GM19238 (cell line): ENCODE results near the gene HEPACAM.
A peak's percentile ranks its signal among the peaks of the same experiment; 100 is the strongest.

Source experiments
- DNase-seq: peaks from one replicate; pipeline ENCODE4 v3.0.0; 2011; ENCODE audit warnings: low spot score; ENCODE audit not compliant: insufficient read length

HEPACAM gene

DNA sequence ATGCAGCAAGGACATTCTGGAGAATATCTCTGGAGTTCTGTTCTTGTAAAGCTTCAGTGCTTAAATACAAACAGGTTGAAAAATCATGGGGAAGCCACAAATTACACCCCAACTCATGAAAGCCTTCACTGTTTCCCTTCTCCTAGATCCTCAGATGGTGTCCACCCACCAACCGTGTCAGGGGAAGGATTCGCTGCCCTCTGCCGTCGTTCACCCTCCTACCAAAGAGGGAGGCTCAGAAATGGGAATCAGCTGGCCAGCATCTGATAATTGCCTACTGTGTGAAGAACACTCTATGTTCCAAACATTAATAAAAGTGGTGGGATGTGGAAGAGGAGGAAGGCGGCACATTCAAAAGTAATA, 7.4 kb upstream of the HEPACAM start:
- no peak for DNase-seq

DNA sequence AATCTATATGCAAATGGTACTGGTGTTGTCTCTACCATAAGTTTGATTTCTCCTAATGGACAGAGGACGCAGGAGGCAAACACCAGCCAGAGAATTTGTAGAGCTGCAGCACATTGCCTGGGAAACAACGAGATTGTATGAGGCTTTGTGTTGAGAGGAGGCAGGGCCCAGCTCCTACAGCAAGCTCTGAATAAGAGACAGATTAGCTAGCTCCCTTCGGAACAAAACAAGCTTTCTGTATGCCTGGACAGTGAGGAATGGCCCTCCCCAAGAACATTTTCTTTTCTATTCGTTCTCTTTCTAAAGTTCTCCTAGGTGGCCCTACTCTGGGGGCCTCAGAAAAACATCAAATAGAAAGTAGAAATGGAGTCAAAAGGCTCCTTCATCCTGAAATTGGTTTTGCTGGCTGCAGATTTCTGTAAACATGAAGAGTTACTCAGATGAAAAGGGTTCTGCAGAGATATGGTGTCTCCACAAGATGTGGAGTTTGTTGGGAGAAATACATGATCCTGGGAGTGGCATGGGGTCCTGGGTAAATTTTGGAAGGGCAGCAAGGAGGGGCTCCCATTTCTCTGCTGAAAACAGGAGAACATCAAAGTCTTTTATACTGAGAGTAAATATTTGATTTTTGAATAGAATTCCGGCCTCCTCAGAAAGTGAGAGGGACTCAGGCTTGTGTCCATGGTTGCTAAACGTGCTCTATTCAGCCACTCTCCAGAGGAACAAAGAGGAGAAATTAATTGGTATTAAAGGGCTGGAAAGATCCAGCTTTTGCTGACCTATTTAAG, 6.8 kb upstream of the HEPACAM start:
- no peak for DNase-seq

DNA sequence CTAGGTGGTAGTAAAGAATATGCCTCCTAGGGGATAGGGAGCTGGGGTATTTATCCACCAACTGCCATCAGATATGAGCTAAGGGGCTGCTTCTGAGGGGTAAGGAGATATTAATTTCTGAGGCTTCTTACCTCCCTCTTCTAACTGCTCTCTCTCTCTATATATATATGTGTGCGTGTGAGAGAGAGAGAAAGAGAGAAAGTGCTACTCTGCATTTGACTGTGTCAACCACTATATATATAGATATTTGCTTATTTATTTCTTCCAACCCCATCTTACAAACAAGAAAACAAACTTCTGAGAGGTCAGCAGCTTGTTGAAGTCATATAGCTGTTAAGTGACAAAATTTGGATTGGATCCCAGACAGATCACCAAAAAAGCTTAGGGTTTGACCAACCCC, 5.9 kb upstream of the HEPACAM start:
- DNase-seq, result no peak

DNA sequence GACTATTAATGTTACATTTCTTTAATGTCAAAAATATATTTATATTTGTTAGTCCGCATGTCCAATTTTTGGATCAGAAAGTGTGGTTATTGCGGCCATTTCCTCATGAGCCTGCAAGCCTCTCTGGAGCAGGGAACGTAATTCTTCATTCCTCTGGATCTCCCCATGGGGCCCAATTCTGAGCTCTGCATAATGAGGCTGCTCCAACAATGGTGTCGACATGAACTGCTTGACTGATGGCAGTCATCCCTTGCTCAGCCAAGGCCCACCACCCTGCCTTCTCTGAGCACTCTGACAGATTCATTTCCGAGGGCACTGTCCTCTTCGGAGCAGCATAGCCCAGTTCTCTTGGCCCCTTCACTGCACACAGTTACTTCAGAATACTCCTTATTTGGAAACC, 3.1 kb upstream of the HEPACAM start:
- no peak for DNase-seq

DNA sequence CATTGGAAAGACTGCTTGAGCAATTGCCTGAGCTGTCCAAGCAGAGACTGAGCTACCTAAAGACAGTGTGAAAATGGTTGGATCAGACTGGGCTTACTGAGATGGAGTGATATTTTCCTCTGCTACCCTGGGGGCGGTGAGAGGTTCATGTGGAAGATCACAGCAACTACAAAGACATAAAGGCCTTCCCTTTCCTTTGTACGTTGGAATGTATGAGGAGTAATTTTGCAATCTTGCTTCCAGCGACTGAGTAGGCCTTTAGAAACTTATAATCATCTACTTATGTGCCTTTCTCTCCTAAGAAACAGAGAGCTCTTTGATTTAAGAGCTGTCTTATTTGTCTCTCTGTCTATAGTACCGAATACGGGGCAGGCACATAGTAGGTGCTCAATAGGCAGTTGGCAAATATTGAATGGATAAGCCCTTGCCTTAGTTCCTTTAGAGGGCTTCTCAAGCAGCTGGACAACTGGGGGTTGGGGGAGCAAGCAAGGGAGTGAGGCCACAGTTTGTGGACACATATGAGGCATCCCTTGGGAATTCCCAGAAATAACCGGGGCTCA, 2.4 kb upstream of the HEPACAM start:
- no peak for DNase-seq

DNA sequence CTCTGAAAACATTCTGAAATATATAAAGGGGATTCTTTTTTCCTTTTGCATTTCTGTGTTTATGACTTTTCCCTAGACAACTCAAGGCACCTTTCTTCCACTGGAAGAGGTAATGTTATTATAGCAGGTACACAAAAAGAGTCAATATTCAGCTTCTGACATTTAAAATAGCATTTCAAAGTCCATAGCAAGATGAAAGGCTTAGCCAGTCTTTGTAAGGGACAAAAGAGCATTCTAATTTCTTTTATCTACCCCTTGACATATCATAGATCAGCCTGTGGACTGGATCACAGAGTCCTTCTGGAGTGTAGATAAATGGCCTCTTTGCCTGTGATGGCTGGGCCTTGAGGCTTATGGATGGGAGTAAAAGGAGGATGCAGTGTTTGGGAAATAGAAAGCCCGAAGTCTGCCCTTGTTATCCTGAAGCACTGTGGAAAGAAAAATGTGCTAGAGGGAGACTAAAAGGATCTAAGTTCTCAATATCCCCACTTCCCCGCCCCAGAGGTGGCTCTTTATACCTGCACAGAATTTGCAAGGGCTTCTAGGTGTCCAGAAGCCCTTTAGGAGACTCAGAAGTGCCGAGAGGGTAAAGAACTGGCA, 1.6 kb upstream of the HEPACAM start:
- DNase-seq, result no peak

DNA sequence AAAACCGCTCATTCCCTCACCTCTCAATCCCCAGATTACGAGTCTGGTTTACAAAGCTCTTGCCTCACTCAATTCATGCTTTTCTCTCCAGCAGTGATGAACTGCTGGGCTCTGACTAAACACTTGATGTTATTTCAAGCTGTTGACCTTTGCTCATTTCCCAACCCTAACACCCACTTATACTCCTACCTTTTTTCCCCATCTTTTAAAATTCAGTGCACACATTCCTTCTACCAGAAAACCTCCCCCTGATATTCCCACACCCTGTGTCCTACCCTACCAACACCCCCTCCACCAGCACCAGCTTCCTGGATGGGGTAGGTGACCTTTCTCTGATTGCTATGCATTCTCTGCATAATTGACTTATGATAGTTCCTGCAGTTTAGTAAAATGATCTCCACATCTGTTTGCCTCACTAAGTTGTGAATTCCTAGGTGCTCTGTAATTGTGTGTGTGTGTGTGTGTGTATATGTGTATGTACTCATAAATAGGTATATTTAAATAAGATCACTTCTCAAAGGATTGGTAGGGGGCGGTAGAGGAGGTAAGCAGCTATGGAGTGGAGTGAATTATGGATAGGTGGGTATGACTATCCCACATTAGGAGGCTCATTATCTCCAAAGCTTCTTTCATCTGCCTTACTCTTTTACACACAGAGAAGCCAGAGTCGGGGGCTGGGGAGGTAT, 842 bp downstream of the HEPACAM start:
- no peak for DNase-seq

DNA sequence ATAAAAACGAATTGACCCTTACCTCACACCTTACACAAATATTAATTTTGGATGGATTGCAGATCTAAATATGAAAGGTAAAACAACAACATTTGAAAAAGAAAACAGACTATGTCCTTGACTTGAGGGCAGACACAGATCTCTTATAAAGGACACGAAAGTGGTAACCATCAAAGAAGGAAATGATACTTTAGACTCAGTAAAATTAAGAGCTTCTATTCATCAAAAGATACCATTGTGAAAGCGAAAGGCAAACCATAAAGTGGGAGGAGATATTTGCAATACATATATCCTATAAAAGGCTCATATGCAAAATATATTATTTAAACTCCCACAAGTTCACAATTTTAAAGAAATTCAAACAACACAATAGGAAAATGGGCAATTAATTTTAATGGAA, 5.0 kb downstream of the HEPACAM start:
- no peak for DNase-seq

DNA sequence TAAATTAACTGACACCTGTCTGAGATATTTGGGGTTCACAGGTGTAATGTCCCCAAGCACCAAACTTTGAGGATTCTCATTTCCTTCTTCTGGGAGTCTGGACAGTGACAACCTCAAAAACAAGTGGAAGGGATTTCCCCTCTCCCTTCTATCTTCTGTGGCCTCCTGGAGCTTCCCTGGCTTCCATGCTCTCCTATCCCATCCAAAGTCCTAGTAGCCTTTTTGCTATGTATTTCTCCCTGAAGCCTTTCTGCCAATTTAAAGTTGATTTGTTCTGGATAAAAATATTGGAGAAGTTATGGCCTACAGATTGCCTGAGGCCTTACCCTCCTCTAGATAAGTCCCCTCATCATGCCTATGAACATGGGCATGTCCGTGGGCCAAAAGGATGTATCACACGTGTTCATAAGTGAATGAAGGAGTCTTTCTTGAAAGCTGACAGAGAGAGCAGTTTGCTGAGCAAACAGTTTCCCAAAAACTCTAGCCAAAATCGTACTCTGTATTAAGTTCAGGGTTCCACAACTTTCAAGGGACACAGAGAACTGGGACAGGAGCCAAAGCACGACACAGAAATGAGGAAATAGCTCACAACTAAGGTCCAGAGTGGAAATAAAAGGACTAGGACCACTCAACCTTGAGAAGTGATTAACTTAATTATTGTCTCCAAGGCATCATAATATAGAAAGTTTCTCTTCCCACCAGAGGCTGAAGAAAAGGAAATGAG, 6.7 kb downstream of the HEPACAM start:
- DNase-seq, result no peak

DNA sequence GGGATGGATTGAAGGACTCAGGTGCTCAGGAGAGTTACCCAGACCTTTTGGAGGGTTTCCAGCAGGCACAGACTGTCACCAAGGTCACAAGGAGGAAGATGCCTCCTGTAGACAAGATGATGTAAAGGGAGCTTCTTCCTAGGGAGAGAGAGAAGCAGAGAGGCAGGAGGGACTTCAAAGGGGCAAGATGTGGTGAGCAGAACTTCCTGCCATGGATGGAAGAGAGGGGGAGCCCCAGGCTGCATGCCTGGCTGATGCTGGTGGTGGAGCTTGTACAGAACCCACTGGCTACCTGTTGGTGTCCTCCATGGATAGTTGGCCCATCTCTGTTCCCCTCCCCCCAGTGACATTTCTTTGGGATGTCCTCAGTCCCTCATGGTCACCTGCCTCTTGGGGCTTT, 12.6 kb downstream of the HEPACAM start:
- DNase-seq, result no peak

DNA sequence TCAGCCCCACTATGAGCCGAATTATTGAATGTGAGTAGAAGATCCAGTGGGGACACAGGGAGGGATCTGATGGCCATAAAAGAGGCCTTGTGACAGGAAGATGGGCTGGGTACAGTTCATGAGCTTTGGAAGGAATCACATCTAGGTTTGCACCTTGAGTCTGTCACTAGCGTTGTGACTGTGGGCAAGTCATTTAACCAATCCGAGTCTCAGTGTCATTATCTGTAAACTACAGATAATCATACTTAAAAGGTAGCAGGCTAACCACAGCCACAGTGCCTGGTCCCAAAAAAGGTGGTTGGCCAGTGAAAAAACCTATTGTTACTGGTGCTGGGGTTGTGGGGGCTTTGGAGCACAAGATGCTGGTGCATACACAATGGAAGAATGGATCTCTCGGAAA, 13.0 kb downstream of the HEPACAM start:
- DNase-seq, result no peak

DNA sequence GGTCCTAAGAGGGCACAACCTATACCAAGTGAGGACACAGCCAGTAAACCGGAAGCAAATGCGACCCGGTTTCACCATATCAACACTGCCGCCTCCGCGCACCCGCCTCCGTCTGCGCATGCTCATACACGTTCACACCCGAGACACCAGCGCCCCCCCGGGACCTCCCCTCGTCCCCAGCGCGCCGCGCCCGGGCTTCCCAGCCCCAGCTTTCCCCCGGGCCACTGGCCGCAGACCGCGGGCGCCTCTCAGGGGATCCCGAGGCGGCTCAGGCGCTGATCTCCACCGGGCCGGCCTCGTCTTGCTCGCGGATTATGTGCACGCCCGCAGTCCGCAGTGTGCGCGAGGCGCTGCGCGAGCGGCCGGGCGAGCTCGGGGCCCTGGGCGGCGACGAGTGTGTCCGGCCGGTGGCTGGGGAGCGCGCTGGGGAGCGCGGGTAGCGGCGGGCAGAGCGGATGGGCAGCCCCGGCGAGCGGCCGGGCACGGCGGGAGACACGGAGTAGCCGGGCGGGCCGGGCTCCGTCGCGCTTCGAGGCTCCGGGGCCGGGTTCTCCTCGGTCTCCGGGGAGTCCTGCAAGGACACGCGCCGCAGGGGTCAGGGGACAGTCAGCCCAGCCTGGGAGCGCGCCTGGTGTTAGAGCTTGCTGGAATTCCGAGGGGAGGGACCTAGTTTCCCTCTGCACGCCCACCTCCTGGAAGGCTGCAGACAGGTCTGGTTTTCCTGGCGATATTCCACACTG, 14.8 kb downstream of the HEPACAM start:
- DNase-seq, result peak; percentile 57

DNA sequence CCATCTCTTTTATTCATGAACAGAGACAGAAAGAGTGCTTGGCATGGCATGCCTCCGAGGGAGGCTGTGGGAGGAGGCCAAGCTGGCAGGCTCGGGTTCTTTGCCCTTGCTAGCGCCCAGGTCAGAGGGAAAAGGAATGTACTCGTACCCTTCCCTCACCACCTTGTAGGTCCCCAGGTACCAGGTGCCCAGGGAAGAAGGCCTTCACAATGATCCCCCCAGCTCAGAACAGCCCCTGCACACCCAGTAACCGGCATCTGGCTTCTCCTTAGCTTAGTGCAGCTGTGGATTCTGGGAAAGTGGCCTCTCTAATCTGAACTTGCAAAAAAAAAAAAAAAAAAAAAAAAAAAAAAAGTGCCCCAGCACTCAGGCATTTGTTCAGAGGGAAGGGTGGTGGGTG, 15.5 kb downstream of the HEPACAM start:
- DNase-seq, result no peak

DNA sequence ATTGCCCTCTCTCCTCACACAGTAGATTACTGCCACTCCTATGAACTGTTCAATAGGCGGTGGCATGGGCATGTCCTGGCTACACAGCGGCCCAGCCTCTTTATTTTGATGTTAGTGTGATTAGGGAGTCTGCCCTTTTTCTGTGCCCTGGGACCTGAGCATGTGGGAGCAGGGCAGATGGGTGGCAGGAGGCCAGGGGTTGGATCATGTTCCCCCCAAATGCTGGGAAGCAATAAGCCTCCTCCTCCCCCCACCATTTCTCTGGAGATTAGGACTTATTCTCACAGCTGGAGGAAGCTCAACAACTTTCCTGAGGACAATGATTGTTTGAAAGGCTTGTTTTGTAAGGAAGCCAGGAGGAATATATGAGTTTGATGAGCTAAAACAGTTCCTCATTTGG, 15.9 kb downstream of the HEPACAM start:
- DNase-seq, result no peak

DNA sequence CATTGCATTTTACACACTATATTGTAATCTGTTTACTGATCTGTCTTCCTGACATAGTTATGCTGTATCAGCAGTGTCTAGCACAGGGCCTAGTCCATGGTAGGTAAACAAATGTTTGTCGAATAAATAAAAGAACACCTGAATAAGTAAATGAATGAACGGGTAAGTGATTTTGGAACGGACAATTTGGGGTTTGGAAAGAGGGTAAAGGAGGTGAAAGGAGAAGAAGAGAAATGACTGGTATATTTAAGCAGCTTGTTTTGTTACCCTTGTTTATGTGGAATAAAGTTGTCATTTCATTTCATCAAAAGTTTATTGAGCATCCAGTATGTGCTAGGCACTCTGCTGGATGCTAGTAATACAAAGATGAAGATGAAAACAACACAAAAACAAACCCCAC, 16.9 kb downstream of the HEPACAM start, which contains the start of gene HEPN1:
Gene HEPN1 (plus strand): TSS at position 301 of the 400 bp plus-strand sequence.
- no peak for DNase-seq

DNA sequence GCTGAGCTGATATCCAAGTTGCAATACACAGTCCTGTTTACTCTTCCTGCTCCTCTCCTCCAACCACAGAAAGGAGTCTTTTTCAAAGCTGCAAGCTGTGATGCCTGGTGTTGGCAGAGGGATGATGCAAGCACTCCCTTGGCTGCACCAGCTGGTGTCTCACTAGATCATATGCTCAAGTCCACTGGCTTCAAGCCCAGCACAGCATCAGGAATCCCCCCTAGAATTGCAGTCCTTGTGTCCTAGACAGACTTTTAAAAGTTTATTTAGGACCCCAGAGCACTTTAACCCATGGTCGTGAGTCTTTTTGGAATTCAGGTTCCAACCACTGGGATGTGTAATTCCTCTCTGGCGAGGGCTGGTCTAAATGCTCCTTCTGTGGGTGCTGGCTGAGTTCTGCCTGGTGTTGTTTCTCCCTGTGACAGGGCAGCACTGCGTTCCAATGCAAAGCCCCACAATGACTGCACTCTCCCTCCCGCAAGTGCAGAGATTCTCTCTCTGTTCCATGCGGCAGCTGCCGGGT, 18.7 kb downstream of the HEPACAM start:
- DNase-seq, result no peak

DNA sequence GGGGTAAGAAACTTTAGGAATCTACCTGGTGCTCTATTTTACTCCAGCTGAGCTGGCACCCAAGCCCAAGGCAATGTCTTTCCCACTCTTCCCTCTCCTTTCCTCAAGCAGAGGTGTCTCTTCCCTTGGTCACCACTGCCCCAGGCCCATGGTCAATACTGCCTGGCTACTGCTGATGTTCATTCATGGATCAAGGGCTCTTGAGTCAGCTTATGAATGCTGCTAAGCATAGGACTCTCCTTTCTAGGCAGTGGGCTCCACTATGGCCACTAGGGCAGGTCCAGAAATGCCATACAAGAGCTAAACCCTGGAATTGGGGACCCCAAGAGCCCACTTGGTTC, 19.5 kb downstream of the HEPACAM start:
- no peak for DNase-seq

DNA sequence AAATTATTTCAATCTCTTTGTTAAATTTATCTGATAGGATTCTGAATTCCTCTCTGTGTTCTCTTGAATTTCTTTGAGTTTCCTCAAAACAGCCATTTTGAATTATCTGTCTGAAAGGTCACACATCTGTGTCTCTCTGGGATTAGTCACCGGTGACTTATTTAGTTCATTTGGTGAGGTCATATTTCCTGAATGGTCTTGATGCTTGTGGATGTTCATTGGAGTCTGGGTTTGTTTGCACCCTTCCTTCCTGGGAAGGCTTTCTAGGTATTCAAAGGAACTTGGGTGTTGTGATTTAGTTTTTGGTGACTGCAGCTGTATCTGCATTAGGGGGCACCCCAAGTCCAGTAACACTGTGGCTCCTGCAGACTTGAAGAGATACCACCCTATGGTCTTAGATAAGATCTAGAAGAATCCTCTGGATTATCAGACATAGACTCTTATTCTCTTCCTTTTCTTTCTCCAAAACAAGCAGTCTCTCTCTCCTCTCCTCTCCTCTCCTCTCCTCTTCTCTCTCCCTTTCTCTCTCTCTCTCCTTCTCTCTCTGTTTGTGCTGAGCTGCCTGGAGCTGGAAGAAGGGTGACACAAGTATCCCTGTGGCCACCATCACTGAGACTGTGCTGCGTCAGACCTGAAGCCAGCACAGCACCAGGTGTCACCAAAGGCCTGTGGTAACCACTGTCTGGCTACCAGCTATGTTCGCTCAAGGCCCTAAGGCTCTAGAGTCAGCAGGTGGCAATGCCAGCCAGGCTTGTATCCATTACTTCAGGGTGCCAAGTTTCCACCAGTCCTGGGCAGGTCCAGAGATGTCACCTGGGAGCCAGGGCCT, 20.1 kb downstream of the HEPACAM start:
- DNase-seq, result no peak

DNA sequence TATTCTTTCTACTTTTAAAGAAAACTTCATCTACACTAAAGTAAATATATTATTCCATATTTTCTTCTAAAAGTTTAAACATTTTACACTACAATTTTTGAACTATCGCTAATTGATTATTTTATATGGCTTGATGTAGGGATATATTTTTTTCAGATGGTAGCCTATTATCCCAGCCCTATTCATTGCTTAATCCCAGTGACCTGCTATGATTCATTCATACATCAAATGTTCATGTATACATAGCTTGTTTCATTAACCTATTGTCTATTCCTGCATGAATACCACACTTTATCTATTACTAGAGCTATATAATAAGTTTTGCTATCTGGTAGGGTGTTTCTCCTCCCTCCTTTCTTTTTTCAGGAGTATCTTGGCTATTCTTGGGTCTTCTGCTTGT, 33.2 kb downstream of the HEPACAM start:
- no peak for DNase-seq

DNA sequence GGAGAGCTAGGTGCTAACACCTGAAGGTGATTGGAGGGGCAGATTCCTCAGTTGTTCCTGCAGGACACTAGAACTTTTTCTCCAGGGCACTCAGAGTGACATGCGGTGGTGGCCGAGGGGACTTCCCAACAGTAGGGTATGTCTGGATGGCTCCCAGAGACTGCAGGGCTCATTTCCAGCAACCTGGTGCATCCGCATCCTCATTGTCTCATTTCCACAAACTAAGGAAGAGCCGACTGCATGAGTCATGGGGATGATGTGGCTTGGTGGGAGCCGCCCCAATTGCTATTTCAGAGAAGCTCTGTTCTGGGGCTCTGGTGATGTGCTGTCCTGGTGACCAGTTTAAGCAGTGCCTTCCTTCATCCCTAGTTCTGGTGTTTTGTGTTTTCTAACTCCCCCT, 35.4 kb downstream of the HEPACAM start:
- no peak for DNase-seq
